M059J (cell line): ENCODE results near the gene LHX1. TPM values are rescaled to one million over a fixed set of nuclear protein-coding genes. Genes with fewer than 3 reads are reported as not detected.

Experiments used
- DNase-seq: peaks from one replicate; pipeline ENCODE4 v3.0.0-alpha.2; 2012; ENCODE audit warnings: low read depth
- total RNA-seq: library from RNA; depleted of rRNA; stranded (reverse); fragments of >200 nt; shearing (Covaris generic); gene quantifications from 2 replicates; pipeline ENCODE4 v1.2.3, GENCODE V29; 2014

Gene LHX1
- total RNA-seq, 1 experiment from 2014 or later = 3.5 TPM

GRCh38 chr17:36922175-36922574 is 15.1 kb upstream of the LHX1 start:
- no peak for DNase-seq

DNA sequence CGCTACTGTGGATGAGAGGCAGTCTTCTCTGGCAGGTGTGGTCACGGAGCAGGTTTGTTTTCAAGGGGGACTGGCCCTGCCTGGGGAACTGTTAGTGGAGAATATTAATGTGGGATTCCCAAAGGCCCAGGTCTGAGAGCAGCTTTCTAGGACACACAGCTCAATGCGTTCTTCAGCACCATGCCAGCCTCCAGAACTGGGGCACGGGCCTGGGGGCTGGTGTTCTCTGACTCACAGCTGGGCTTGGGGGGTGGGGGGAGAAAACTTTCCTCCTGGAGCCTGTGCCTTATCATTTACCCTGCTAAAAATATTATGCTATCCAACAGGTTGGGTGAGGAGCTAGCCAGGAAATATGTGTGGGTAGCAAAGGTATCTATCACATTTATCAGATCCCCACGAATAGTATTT is 13.5 kb upstream of the LHX1 start:
- DNase-seq = peak; percentile 32

- DNase-seq = no peak
These were observed 11.0 kb upstream of the LHX1 start for GRCh38 chr17:36926226-36926625.

DNA sequence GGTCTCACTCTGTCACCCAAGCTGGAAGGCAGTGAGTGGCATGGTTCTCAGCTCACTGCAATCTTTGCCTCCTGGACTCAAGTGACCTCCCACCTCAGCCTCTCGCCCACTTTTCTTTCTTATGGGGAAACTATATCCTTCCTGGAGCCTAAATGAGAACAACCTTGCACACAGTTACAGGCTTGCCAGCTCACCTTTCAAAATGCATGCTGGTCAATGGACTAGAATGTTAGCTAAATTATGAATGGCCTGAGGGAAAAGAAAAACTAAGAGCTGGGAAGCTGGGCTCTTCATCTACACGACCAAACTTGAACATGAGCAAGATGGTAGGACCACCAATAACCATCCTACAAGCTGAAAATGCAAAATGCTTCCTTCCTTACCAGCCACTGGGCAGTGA is 10.6 kb upstream of the LHX1 start:
- no peak for DNase-seq

- no peak for DNase-seq
These were observed 8.6 kb upstream of the LHX1 start for GRCh38 chr17:36928471-36929345.

DNA sequence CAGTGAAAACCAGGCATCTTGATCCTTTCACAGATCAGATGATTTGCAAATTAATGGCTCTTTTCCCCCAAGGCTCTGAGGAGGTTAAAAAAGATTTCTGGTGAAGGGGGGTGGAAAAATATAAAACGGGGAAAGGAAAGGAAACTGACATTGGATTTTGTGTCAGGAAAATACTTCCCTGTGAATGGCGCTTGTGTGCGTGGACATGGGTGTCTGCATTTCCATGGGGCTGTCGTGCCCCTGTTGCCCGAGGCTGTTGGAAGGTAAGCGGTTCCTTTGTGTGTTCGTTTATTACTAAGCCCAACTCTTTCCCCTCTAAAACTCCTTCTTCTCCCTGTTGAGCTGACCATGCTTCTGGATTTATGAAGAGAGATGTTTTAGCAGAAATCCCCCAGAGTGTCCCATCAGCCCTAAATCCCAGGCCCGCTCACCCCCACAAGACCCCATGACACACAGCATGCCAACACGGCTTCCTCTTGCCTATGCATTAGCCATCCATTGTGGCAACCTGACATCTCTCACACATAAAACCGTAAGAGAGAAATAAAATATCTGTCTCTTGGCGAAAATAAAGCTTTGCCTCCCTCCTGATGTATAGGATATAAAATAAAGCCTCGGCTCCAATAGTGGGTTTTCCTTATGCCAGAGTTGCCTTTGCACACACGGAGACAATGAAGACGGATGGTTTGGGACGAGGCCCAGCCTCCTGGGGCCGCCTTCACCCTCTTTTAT is 7.3 kb upstream of the LHX1 start:
- no peak for DNase-seq

DNA sequence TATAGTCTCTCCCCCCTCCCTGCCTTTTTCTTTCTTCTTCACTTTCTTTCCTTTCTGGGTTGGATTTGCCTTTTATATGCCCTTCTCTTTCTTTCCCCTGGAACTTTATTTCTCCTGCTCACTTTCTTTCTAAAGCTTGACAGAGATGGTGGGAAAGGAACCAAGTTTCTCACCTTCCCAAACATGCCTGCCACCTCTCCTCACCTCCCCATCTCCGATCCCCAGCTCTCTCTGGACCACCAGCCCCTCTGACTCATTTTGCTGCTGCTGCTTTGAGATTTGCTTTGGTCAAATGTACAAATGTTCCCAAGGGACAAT is 6.7 kb upstream of the LHX1 start:
- DNase-seq = no peak

DNA sequence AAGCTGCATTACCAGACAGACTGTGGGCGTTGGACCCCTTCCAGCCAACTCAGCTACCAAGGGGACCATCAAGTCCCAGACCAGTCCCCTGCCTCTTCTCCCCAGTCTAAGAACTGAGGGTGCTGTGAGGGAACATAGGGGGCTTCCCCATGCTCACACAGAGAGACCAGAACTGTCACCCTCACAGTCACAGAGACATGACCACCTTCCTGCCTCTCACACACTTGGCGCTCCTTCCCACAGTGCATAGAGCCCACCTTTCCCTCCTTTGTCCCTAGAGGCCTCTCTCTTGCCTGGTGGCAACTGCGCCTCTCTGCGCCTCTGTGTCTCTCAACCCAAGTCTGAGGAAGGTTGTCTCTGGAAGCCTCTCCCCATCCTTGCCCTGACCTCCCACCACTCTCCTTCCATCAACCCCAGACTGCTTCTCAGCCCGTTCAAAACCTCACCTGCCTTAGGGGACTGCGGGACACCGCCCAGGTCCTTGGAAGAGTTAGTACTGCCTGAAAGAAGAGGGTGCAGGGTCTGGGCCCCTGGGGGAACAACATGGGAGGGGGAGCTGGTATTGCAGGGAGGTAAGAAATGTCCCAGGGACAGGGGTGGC is 6.1 kb upstream of the LHX1 start:
- no peak for DNase-seq

DNA sequence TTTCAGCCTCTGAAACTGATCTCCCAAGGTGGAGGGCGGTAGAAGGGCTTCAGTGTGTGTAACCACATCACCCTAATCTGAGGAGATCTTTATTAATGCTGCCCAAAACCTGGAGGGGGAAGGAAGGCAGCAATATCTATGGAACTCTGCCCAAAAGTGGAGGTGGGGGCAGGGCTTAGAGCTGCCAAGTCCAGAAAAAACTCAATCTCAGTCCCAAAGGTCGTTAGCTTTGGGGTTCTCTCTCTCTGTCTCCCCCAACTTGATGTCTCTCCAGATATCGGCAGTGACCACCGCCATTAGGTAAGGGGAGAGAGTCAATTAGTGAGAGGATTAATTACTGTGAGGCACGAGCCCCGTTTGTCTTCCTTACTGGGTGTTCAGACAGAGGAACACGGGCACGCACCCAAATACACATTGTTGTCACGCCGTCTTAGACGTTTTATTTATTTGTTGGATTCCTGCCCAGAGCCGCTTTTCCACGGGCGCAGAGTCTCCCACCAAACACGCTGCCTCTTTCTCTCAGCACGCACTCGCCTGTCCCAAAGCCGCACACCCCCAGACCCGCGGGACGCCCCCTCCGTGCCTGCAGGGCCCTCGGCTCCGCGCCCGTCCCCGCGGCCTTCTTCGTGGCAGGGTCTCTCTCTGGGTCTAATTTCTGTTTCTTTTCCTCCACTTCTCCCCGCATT is 5.4 kb upstream of the LHX1 start:
- no peak for DNase-seq

DNA sequence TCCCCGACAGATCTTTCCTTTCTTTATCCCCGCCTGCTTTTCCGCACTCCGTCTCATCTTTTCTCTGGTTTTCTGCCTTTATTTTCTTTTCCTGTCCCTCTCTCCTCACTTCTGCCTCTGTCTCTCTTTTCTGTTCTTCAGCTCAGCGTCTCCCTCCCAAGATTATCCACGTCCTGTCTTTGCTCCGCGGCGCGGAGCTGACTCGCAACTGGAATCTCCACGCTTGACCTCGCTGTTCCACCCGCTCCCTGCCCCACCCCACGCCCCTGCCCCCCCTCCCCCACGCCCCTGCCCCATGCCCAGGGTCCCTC is 4.9 kb upstream of the LHX1 start:
- no peak for DNase-seq

DNA sequence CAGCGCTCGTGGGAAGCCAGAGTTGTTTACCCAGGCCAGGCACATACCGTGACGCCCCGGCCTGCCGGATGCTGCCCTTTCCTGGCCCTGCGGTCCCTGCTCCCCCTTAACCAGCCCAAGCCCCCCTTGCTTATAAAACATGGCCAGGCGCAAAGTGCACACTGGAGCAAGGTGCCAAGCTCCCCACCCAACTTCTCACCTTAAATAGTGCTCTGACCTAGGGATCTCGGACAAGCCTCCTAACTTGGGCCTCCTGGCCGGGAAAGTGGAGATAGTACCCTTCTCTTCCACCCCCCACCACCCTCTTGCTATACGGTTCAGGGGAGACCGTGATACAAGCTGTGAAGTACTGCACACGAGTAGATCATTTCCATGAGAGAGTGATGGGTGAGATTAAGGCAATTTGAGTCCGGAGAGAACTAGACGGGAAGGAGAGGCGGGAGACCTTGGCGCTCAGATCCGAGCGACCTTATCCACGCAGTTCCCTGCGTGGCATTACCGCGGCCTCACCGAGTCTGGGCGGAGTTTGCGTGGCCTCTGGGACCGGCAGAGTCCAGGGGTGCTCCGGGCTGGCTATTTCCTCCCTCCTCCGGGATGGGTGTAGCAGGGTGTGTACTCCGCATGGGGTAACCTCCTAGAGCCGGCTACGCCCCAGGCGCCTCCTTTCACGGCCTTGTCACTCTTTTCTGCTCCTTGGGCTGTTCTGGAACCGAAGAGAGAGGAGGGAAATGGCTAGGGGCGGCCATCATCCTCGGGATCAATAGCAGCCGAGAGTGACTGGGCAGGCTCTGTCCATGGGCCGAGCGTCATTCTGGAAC is 4.4 kb upstream of the LHX1 start:
- no peak for DNase-seq

GRCh38 chr17:36933512-36934143 is 3.6 kb upstream of the LHX1 start:
- no peak for DNase-seq

GRCh38 chr17:36934144-36934691 is 3.1 kb upstream of the LHX1 start:
- DNase-seq = no peak

DNA sequence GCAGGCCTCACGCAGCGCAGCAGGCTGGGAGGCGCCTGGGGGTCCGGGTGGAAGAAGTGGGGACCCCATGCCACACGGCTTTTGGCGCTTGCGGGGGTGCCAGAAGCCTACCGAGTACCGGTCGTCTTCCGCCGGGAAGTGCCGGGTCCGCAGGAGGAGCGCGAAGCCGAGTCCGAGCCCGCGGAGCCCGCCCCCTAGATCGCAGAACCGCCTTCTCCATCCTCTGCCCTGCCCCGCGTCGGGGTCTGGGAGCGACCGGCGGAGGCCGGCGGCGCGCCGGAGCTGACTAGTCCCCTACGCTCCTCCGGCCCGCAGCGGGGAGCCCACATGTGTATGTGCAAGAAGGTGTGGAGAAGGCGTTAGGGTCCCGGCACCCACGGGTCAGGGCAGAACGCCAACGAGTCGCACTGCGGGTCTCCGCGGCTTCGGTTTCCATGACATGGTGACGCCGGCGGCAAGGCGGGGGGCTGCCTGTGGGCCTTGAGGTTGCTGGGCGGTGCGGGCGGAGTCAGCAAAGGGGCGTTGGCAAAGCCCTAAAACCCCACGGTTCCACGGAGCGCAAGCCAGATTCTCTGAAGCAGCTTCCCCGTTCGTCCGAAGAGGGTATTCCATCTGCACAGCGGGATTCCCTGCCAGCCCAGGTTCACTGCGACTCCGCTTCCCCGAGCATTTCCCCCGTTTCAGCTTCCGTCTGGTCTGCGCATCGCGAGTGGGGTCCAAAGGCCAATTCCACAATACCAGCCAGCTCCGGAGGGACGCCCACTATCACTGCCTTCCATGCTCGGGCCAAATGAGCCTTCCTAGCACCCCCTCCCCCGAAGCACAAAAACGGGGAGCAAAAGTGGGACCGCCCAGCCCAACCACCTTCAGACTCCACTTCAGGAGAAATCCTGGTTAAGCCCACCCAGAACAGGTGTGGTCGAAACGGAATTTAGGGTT is 2.3 kb upstream of the LHX1 start:
- DNase-seq = peak; percentile 61

- peak; percentile 76 for DNase-seq
These were observed 1.4 kb upstream of the LHX1 start for GRCh38 chr17:36935671-36936454.

DNA sequence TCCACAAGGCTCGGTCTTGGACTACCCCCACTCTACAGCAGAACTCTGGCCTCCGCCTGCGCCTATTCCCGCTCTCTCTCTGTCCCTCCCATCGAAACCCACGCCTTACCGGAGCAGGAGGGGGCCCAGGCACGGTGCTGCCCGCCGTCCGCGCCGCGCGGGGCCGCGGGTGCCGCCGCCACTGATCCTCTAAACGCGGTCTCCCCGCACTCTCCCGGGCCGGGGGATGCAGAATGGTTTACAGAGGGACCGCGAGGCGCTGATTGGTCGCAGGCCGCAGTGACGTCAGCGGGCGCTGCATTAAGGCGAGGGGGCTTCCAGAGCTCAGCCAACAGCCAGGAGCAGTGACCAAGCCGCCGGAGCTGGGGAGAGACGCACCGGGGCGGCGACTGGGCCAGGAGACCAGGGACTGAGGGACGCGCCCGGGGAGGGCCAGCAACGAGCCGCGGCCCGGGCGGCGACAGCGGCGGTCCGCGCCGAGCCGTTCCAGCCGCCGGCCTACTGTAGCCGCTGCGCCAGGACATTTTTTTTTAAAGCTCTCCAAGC is 747 bp upstream of the LHX1 start:
- peak; percentile 69 for DNase-seq

GRCh38 chr17:36937959-36938565 is 787 bp downstream of the LHX1 start:
- peak; percentile 80 for DNase-seq

- DNase-seq = peak; percentile 38
These were observed 1.3 kb downstream of the LHX1 start for GRCh38 chr17:36938566-36939051.
